GM21526 (cell line): ENCODE data around the gene SCUBE3.

Experiments
- ATAC-seq: cut with Tn5 transposase; IDR thresholded peaks from one replicate; pipeline ENCODE4 v1.9.1; 2021; ENCODE audit warnings: moderate library complexity; ENCODE audit not compliant: unreplicated experiment, low FRiP score

SCUBE3 gene

GRCh38 chr6:35237476-35237875, 23.7 kb downstream of the SCUBE3 start:
- ATAC-seq = no peak

- no peak for ATAC-seq
Observed at GRCh38 chr6:35238843-35239289, 25.1 kb downstream of the SCUBE3 start.

- ATAC-seq = no peak
Observed at GRCh38 chr6:35239581-35239980, 25.8 kb downstream of the SCUBE3 start.

- no peak for ATAC-seq
Observed at GRCh38 chr6:35240838-35241801, 27.4 kb downstream of the SCUBE3 start.

DNA sequence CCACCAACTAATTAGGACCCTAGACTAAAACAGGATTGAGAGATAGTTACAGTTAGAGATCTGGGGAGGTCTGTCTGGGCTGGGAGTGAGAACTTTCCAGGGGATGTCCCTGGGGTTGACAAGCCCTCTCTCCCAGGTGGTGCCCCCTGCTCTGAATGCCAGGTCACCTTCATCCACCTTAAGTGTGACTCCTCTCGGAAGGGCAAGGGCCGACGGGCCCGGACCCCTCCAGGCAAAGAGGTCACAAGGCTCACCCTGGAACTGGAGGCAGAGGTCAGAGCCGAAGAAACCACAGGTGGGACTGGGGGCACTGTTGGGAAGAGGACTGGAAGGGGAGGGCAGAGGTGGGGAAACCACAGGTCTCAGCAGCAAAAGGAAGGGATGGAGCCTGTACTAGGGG, 28.7 kb downstream of the SCUBE3 start:
- no peak for ATAC-seq

DNA sequence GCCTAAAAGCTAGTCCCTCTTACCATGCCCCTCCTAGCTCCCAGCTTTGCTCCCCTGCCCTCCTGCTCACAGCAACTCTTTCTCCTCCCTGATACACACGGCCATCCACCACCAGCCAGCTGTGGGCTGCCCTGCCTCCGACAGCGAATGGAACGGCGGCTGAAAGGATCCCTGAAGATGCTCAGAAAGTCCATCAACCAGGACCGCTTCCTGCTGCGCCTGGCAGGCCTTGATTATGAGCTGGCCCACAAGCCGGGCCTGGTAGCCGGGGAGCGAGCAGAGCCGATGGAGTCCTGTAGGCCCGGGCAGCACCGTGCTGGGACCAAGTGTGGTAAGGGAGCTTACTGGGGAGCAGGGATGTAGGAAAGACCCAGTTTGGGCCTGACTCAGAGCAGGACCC, 29.1 kb downstream of the SCUBE3 start:
- ATAC-seq = no peak

DNA sequence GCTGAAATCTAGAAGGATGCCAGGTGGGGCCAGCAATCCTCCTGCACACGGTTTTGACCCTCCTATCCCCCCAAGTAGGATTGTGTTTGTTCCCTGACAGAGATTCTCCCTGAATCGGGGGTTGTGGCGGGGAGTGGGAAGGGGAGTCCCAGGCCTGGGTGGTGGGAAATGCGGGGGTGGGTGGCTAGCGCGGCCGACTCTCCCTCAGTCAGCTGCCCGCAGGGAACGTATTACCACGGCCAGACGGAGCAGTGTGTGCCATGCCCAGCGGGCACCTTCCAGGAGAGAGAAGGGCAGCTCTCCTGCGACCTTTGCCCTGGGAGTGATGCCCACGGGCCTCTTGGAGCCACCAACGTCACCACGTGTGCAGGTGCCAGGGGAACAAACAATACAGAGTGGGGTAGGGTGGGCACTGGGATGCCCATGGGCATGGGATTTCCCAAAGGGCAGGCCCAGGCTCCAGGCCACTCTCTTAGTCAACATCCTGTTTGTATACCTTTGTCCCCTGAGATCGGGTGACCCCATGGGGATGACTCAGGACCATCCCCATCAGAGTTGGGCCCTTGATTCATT, 29.7 kb downstream of the SCUBE3 start:
- ATAC-seq = no peak

DNA sequence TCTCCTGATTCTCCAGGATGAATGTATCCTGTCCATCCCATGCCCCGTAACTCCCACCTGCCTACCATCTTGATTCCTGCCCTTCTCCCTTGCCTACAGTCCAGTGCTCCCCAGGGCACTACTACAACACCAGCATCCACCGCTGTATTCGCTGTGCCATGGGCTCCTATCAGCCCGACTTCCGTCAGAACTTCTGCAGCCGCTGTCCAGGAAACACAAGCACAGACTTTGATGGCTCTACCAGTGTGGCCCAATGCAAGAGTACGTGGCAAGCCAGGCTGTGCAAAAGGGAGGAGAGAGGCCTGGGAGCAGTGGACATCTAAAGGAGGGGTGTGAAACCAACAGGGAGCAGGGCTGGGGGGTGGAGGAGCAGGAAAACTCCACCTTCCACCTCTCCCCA, 30.8 kb downstream of the SCUBE3 start:
- no peak for ATAC-seq

DNA sequence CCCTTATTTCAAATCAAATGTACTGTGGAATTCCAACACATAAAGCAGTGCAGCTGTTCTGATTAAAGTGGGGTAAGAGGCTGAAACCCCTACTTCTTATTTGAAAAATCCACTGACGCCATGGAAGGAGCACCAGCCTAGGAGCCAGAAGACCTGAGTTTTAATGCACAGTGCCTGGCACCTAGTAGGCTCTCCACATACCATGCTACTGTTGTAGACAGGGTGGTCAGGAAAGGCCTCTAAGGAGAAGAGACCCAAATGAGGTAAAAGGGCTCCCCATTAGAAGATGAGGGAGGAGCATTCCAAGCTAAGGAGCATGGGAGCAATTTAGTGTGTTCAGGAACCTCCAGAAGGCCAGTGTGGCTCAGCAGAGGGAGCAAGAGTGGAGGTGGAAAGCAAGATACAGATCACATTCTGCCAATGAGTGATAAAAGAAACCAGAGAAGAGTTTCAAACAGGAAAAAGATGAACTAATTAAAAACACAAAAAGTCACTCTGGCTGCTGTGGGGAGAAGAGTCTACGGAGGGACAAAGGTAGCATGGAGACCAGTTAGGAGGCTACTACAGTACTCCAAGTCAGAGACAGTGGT, 34.0 kb downstream of the SCUBE3 start:
- no peak for ATAC-seq

- no peak for ATAC-seq
Observed at GRCh38 chr6:35248300-35248699, 34.5 kb downstream of the SCUBE3 start.

- ATAC-seq = no peak
Observed at GRCh38 chr6:35248965-35249364, 35.2 kb downstream of the SCUBE3 start.

- ATAC-seq = no peak
Observed at GRCh38 chr6:35251949-35252348, 38.2 kb downstream of the SCUBE3 start.

GRCh38 chr6:35253249-35253648, 39.5 kb downstream of the SCUBE3 start:
- ATAC-seq = no peak

DNA sequence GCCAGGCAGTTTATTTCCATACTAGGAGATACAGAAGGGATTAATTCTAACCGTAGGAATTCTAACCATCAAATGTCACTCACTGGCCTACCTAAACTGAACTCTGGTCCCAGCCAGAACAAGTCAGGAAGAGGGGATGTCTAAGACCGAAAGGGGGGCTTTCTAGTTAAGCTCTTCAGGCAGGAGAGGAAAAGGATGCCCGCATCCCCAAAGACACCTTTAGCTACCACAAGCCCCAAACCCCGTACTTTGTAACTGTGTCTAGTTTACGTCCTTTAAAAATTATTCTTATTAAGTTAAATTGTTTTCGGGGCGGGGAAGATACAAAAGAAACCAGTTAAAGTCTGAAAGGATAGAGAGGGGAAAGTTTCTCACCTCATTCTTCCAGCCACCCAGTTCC, 44.6 kb downstream of the SCUBE3 start:
- ATAC-seq = no peak

GRCh38 chr6:35258858-35259193, 45.1 kb downstream of the SCUBE3 start:
- peak; percentile 12 for ATAC-seq

DNA sequence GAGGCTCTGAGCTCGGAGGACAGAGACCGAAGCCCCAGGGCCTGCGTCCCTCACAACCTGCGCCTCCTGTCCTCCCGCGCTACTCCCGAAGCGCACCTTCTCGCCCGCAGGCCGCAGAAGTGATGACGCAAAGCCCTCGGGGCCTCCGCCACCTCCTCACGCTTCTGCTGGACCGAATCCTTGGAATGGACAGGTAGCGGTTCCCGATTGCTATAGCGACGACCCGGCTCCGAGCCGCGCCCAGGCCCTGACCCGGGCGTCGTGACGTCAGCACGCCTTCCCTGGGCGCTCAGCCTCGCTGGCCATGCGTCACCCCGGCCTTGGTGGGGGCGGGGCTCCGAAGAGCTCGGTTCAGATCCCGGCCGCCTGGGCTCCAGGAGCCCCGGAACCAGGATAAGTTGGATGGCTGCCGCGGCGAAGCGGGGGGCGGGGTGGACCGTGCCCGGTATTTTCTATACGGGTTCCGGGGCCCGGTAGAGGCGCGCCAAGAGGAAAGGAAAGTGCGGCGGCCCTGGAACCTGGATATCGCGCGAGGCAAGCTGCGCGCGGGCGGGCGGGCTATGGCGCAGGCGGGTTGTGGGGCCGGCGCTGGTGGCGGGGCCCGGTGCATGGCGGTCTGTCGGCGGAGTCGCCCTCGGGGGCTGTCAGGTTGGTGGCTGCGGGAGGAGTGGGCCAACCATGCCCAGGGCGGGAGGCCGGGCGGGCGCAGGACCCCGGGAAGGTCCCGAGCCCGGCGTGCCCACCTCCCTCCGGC, 45.6 kb downstream of the SCUBE3 start, which contains the start of gene ZNF76:
ZNF76 (plus strand) TSS at position 542 of the 754 bp plus-strand sequence. CDS start 21,417 bp downstream, outside the sequence.
- peak; percentile 67 for ATAC-seq

DNA sequence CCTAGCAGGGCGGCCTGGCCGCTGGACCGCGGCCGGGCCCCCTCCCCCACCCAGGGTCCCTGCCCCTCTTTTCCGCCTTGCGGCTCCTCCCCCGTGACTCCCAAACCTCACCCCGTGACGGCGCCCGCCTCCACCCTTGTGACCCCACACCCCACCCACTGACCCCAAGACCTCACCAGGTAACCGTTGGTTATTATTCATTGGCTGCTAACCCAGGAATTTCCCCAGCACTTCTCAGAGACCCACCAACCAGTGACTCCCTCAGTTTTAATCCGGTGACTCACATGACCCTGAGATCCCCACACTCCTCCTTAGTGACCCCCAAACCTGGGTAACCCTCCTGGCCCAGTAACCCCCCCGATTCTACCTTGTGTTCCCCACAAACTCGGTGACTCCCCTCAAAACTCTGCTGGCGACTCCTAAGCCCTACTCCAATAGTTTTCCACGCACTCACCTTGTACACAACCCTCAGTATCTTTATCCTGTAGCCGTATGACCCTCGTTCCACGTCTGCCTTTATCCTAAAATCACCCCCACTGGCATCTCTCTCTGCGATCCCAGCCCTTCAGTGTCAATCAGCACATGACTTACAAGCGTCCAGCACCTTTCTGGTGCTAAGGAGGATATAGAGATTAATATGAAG, 46.3 kb downstream of the SCUBE3 start:
- ATAC-seq = peak; percentile 23

DNA sequence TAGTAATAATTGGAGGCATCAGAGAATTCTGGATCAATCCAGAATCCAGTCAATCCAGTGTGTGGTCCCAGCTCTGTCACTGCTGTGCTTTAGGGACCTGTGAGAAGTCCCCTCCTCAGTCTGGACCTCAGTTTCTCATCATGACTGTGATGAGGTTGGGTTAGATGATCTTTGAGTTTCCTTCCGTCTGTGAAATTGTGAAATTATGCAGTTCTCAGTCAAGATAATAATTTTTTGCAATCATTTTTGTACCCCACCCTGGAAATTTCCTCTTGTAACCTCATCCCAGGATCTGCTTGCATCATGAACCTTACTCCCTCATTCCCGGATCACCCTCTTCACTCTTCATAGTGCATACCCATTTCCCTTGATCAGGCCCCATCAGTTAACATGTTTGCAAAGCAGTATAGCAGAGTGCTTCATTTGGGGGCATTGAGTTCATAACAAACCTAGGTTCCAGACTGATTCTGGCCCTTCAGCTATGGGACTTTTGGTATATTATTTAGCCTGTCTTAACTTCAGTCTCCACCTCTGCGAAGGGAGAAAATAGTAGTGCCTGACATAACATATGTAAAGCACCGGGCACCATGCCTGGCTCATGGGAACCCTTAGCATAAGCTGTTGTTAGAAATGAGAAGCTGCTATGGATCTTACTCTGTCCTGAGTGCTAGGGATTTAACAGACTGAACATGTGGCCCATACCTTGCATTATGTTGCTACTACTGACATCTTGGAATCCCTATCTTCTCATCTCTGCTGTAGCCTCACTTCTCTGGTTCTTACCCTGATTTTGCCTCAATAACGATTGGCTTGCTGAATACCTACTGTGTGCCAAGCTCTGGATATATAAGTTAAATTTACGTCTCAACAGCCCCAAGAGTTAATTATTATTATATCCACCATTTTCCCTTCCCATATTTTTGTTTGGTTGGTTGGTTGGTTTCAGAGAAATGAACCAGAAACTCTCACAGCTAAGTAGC, 47.1 kb downstream of the SCUBE3 start:
- ATAC-seq = no peak

DNA sequence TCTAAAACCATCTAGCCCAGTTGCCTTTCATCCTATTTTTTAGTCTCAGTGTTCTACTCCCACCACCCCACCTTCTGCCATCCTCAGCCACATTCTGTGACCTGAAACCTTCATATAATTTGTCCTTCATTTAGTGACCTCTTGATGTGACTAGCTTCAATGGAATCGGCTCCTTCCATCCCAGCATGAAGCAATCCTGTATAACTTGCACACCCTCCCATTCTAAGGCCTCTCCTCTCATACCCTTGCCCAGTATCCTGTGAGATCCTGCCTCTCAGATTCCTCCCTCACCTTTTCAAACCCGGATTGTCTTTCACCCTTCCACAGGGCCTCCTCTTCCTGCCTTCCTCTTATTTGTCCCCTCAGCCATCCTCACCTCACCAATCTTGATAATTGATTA, 48.8 kb downstream of the SCUBE3 start:
- ATAC-seq = no peak
